Measurements from ENCODE around the gene MS4A4E. TPM values are rescaled to one million over a fixed set of nuclear protein-coding genes. Genes with fewer than 3 reads are reported as not detected.

MS4A4E gene
- total and polyA plus RNA-seq, 2 experiments from 2014 or later: not detected

DNA sequence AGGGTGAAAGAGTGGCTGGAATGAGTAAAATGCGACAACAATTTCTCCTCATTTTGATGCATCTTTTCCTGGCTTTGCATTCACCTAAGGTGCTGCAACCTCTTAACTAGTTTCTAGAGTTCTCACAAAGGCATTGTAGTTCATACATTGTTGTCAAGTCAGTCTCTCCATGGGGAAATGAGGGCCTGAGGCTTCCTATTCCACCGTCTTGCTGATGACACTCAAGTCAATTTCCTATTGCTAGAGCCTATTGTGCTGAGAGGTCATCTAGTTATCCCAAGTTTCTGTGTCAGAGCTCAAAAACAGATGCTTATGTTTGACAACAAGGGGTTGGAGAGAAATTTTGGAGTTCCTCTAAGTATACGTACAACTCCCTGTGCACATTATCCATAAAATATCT lies 48.4 kb downstream of the MS4A4E start:
- Histone ChIP-seq H3K27me3 (ENCODE audit: insufficient read depth) (no peaks in the 10 kb centered on the region), H2AFZ (peak overlapping the region; percentile 85), H3K27ac (ENCODE audit: low read depth) (no peak overlapping the region), H3K4me2 (no peak overlapping the region), H3K4me1 (ENCODE audit: insufficient read depth) (no peaks in the 10 kb centered on the region), H3K4me3 (no peak overlapping the region), H3K79me2 (replicated peaks; ENCODE audit: insufficient read depth) (no peaks in the 10 kb centered on the region), H3K36me3 (ENCODE audit: insufficient read depth) (peaks cover 5% of the 10 kb centered on the region; the same call in 1 of the 2 replicates), H3F3A (replicated peaks; ENCODE audit: low read depth) (no peaks in the 10 kb centered on the region), H3K9me2 (ENCODE audit: insufficient read depth) (no peaks in the 10 kb centered on the region), H4K20me1 (replicated peaks; ENCODE audit: insufficient read depth) (no peaks in the 10 kb centered on the region)
- Mint-ChIP-seq H3K36me3 (ENCODE audit: low read depth) (peaks cover 14% of the 10 kb centered on the region), H3K27ac (no peak overlapping the region), H3K4me3 (no peak overlapping the region), H3K9me3 (peaks cover 18% of the 10 kb centered on the region), H3K4me1 (peaks cover 4% of the 10 kb centered on the region; the same call in 2 of the 3 replicates), H3K27me3 (ENCODE audit: insufficient read depth, low read depth, poor library complexity) (no peaks in the 10 kb centered on the region)
- DNase-seq (ENCODE audit: low spot score): no peak
- TF ChIP-seq ZNF331 (CRISPR knock-in tag; IDR thresholded peaks at IDR 0.05; ENCODE audit: low read depth): no peak
- TF ChIP-seq NANOG (IDR thresholded peaks at IDR 0.05; ENCODE audit: borderline replicate concordance): no peak
- no peak for TF ChIP-seq ZNF114 (CRISPR knock-in tag; IDR thresholded peaks at IDR 0.05)
- TF ChIP-seq EZH2phosphoT487 (IDR thresholded peaks at IDR 0.05; ENCODE audit: unreplicated experiment): no peak
- no peak for TF ChIP-seq EZH2 (IDR thresholded peaks at IDR 0.05; ENCODE audit: low read depth, unreplicated experiment)
- TF ChIP-seq CTCF (conservative IDR thresholded peaks at IDR 0.05; ENCODE audit: low read depth in 2 of 2): no peak
- no peak for TF ChIP-seq STAT1 (IDR thresholded peaks at IDR 0.05; ENCODE audit: unreplicated experiment)
- TF ChIP-seq CREB1 (CRISPR knock-in tag; IDR thresholded peaks at IDR 0.05; ENCODE audit: low read depth): no peak
- no peak for TF ChIP-seq JUNB (IDR thresholded peaks at IDR 0.05; ENCODE audit: unreplicated experiment)
- TF ChIP-seq ETS1 (IDR thresholded peaks at IDR 0.05): no peak
- no peak for TF ChIP-seq POLR2AphosphoS5 (IDR thresholded peaks at IDR 0.05; ENCODE audit: low read depth)
- TF ChIP-seq, protein P1, sequence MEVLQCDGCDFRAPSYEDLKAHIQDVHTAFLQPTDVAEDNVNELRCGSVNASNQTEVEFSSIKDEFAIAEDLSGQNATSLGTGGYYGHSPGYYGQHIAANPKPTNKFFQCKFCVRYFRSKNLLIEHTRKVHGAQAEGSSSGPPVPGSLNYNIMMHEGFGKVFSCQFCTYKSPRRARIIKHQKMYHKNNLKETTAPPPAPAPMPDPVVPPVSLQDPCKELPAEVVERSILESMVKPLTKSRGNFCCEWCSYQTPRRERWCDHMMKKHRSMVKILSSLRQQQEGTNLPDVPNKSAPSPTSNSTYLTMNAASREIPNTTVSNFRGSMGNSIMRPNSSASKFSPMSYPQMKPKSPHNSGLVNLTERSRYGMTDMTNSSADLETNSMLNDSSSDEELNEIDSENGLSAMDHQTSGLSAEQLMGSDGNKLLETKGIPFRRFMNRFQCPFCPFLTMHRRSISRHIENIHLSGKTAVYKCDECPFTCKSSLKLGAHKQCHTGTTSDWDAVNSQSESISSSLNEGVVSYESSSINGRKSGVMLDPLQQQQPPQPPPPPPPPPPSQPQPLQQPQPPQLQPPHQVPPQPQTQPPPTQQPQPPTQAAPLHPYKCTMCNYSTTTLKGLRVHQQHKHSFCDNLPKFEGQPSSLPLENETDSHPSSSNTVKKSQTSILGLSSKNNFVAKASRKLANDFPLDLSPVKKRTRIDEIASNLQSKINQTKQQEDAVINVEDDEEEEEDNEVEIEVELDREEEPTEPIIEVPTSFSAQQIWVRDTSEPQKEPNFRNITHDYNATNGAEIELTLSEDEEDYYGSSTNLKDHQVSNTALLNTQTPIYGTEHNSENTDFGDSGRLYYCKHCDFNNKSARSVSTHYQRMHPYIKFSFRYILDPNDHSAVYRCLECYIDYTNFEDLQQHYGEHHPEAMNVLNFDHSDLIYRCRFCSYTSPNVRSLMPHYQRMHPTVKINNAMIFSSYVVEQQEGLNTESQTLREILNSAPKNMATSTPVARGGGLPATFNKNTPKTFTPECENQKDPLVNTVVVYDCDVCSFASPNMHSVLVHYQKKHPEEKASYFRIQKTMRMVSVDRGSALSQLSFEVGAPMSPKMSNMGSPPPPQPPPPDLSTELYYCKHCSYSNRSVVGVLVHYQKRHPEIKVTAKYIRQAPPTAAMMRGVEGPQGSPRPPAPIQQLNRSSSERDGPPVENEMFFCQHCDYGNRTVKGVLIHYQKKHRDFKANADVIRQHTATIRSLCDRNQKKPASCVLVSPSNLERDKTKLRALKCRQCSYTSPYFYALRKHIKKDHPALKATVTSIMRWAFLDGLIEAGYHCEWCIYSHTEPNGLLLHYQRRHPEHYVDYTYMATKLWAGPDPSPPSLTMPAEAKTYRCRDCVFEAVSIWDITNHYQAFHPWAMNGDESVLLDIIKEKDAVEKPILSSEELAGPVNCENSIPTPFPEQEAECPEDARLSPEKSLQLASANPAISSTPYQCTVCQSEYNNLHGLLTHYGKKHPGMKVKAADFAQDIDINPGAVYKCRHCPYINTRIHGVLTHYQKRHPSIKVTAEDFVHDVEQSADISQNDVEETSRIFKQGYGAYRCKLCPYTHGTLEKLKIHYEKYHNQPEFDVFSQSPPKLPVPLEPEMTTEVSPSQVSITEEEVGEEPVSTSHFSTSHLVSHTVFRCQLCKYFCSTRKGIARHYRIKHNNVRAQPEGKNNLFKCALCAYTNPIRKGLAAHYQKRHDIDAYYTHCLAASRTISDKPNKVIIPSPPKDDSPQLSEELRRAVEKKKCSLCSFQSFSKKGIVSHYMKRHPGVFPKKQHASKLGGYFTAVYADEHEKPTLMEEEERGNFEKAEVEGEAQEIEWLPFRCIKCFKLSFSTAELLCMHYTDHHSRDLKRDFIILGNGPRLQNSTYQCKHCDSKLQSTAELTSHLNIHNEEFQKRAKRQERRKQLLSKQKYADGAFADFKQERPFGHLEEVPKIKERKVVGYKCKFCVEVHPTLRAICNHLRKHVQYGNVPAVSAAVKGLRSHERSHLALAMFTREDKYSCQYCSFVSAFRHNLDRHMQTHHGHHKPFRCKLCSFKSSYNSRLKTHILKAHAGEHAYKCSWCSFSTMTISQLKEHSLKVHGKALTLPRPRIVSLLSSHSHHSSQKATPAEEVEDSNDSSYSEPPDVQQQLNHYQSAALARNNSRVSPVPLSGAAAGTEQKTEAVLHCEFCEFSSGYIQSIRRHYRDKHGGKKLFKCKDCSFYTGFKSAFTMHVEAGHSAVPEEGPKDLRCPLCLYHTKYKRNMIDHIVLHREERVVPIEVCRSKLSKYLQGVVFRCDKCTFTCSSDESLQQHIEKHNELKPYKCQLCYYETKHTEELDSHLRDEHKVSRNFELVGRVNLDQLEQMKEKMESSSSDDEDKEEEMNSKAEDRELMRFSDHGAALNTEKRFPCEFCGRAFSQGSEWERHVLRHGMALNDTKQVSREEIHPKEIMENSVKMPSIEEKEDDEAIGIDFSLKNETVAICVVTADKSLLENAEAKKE (CRISPR knock-in tag; IDR thresholded peaks at IDR 0.05): no peak
- TF ChIP-seq REST (IDR thresholded peaks at IDR 0.05; ENCODE audit: unreplicated experiment): no peak
- ATAC-seq: no peak; the same call in 2 of the 3 replicates
